ENCODE measurements around the gene COL4A3.

Gene COL4A3

DNA sequence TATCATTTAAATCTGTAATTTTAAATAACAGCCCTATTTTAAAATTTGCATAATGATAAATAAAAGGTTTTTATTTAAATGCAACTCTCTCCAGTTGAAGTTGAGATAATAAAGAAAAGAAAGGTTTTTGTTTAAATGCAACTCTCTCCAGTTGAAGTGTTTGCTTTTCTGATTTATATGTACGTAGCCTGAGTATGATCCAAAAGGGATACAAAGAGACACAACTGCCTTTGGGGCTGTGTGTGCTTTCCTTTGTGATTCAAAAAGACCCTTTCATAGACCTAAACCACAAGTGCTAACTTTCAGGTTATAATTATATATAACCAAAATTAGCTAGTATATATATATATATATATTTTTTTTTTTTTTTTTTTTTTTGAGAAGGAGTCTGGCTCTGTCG is 84.5 kb downstream of the COL4A3 start:
- DNase-seq (no peak), ATAC-seq (ENCODE audit: insufficient read depth, low read depth) (no peak)
- Histone ChIP-seq H3K27me3 (ENCODE audit: insufficient read depth, low read length, poor library complexity) (peaks cover 5% of the 10 kb centered on the region), H3K27ac (ENCODE audit: low read length) (no peak overlapping the region), H3K9ac (ENCODE audit: low read depth, low read length) (no peak overlapping the region), H3K36me3 (ENCODE audit: insufficient read depth, low read length) (no peaks in the 10 kb centered on the region), H4K20me1 (ENCODE audit: insufficient read depth, low read length) (no peaks in the 10 kb centered on the region), H3K4me2 (ENCODE audit: insufficient read depth, low read length) (no peak overlapping the region), H3K79me2 (ENCODE audit: insufficient read depth, low read length) (no peaks in the 10 kb centered on the region), H3K4me3 (ENCODE audit: low read depth in 1 of 2, low read length in 2 of 2) (no peak overlapping the region), H3K9me3 (ENCODE audit: insufficient read depth, low read length, severe bottlenecking) (no peaks in the 10 kb centered on the region), H3K4me1 (ENCODE audit: insufficient read depth, low read length) (no peaks in the 10 kb centered on the region), H2AFZ (ENCODE audit: low read depth, low read length) (no peak overlapping the region)
- TF ChIP-seq, protein P1, sequence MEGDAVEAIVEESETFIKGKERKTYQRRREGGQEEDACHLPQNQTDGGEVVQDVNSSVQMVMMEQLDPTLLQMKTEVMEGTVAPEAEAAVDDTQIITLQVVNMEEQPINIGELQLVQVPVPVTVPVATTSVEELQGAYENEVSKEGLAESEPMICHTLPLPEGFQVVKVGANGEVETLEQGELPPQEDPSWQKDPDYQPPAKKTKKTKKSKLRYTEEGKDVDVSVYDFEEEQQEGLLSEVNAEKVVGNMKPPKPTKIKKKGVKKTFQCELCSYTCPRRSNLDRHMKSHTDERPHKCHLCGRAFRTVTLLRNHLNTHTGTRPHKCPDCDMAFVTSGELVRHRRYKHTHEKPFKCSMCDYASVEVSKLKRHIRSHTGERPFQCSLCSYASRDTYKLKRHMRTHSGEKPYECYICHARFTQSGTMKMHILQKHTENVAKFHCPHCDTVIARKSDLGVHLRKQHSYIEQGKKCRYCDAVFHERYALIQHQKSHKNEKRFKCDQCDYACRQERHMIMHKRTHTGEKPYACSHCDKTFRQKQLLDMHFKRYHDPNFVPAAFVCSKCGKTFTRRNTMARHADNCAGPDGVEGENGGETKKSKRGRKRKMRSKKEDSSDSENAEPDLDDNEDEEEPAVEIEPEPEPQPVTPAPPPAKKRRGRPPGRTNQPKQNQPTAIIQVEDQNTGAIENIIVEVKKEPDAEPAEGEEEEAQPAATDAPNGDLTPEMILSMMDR (IDR thresholded peaks at IDR 0.05; ENCODE audit: borderline replicate concordance, extremely low read depth, low read length, poor library complexity, severe bottlenecking): no peak
- TF ChIP-seq EZH2 (IDR thresholded peaks at IDR 0.05; ENCODE audit: borderline replicate concordance, low read depth, low read length, severe bottlenecking): no peak

DNA sequence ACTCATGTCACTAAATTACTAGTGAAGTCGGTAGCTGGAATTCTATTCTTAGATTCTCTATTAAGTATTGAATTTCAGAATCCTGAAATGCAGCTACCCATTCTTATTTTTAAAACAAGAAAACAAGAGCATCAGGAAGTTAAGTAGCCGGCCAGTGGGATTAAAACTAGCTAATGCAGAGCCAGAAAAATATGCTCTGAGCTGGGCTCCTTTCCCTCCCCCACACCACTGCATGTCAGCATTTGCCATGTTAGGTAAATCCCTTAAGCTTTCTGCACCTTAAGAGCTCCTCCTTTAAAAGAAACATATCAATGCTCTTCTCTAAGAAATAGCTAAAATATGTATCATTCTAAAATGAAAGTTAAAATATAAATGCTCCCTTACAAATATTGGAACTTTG is 88.4 kb downstream of the COL4A3 start:
- Histone ChIP-seq H4K20me1 (ENCODE audit: insufficient read depth, low read length) (no peaks in the 10 kb centered on the region), H3K36me3 (ENCODE audit: insufficient read depth, low read length) (no peaks in the 10 kb centered on the region), H3K27me3 (ENCODE audit: insufficient read depth, low read length, poor library complexity) (no peaks in the 10 kb centered on the region), H2AFZ (ENCODE audit: low read depth, low read length) (no peak overlapping the region), H3K4me3 (ENCODE audit: low read depth in 1 of 2, low read length in 2 of 2) (no peak overlapping the region), H3K4me2 (ENCODE audit: insufficient read depth, low read length) (no peak overlapping the region), H3K79me2 (ENCODE audit: insufficient read depth, low read length) (no peaks in the 10 kb centered on the region), H3K27ac (ENCODE audit: low read length) (no peak overlapping the region), H3K9ac (ENCODE audit: low read depth, low read length) (no peak overlapping the region), H3K4me1 (ENCODE audit: insufficient read depth, low read length) (no peaks in the 10 kb centered on the region), H3K9me3 (ENCODE audit: insufficient read depth, low read length, severe bottlenecking) (no peaks in the 10 kb centered on the region)
- no peak for TF ChIP-seq EZH2 (IDR thresholded peaks at IDR 0.05; ENCODE audit: borderline replicate concordance, low read depth, low read length, severe bottlenecking)
- TF ChIP-seq, protein P1 (IDR thresholded peaks at IDR 0.05; ENCODE audit: borderline replicate concordance, extremely low read depth, low read length, poor library complexity, severe bottlenecking): no peak
- ATAC-seq (ENCODE audit: insufficient read depth, low read depth): no peak
- DNase-seq: no peak

DNA sequence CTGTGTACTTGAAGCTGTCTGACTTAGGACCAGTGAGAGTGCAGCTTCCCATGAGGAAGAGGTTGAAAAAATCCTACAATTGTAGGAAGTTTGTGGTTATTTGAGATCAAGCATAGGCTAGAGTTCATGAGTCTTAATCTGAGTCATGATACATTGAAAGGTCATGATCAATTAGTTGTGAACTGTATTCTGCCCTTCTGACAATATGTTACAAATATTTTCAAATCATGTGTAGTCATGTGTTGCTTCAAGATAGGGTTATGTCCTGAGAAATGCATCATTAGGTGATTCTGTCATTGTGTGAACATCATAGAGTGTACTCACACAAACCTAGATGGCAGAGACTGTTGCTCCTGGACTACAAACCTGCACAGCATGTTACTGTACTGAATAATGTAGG is 92.2 kb downstream of the COL4A3 start:
- no peaks in the 10 kb centered on the region for H3K9me3 ChIP-seq (ENCODE audit: insufficient read depth, low read length, severe bottlenecking)
- no peaks in the 10 kb centered on the region for H3K36me3 ChIP-seq (ENCODE audit: insufficient read depth, low read length)
- ATAC-seq (ENCODE audit: insufficient read depth, low read depth) (no peak), DNase-seq (no peak)
- TF ChIP-seq EZH2 (IDR thresholded peaks at IDR 0.05; ENCODE audit: borderline replicate concordance, low read depth, low read length, severe bottlenecking): no peak
- TF ChIP-seq, protein P1 (IDR thresholded peaks at IDR 0.05; ENCODE audit: borderline replicate concordance, extremely low read depth, low read length, poor library complexity, severe bottlenecking): no peak
- H4K20me1 ChIP-seq (ENCODE audit: insufficient read depth, low read length): no peaks in the 10 kb centered on the region
- no peaks in the 10 kb centered on the region for H3K27me3 ChIP-seq (ENCODE audit: insufficient read depth, low read length, poor library complexity)
- H3K27ac ChIP-seq (ENCODE audit: low read length): no peak overlapping the region
- no peak overlapping the region for H3K4me2 ChIP-seq (ENCODE audit: insufficient read depth, low read length)
- H3K79me2 ChIP-seq (ENCODE audit: insufficient read depth, low read length): no peaks in the 10 kb centered on the region
- no peak overlapping the region for H2AFZ ChIP-seq (ENCODE audit: low read depth, low read length)
- H3K4me1 ChIP-seq (ENCODE audit: insufficient read depth, low read length): no peaks in the 10 kb centered on the region
- H3K4me3 ChIP-seq (ENCODE audit: low read depth in 1 of 2, low read length in 2 of 2): no peak overlapping the region
- H3K9ac ChIP-seq (ENCODE audit: low read depth, low read length): no peak overlapping the region

DNA sequence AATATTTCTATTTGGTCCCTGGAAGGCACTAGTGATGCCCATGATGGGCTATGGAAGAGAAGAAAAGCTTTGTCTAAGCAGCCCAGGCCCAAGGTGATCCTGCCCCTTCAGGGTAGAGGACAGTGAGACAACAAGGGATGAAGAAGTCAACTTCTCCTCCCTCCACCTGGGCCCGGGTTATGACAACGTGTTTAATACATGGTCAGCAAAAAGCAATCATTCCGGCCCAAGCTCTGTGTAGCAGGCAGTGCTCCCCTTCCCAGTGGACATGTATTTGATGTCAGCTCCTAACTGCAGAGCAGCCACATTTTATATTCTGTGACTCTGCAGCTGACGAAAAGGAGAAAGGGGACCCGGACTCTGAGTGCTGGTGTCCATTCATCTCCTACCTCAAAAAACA is 93.4 kb downstream of the COL4A3 start:
- no peak overlapping the region for H3K4me3 ChIP-seq (ENCODE audit: low read depth in 1 of 2, low read length in 2 of 2)
- no peak overlapping the region for H3K4me2 ChIP-seq (ENCODE audit: insufficient read depth, low read length)
- no peak for TF ChIP-seq EZH2 (IDR thresholded peaks at IDR 0.05; ENCODE audit: borderline replicate concordance, low read depth, low read length, severe bottlenecking)
- TF ChIP-seq, protein P1 (IDR thresholded peaks at IDR 0.05; ENCODE audit: borderline replicate concordance, extremely low read depth, low read length, poor library complexity, severe bottlenecking): no peak
- no peaks in the 10 kb centered on the region for H3K27me3 ChIP-seq (ENCODE audit: insufficient read depth, low read length, poor library complexity)
- H3K4me1 ChIP-seq (ENCODE audit: insufficient read depth, low read length): no peaks in the 10 kb centered on the region
- H2AFZ ChIP-seq (ENCODE audit: low read depth, low read length): no peak overlapping the region
- H3K27ac ChIP-seq (ENCODE audit: low read length): no peak overlapping the region
- DNase-seq: no peak
- H3K9me3 ChIP-seq (ENCODE audit: insufficient read depth, low read length, severe bottlenecking): no peaks in the 10 kb centered on the region
- no peaks in the 10 kb centered on the region for H3K36me3 ChIP-seq (ENCODE audit: insufficient read depth, low read length)
- ATAC-seq (ENCODE audit: insufficient read depth, low read depth): no peak
- H3K9ac ChIP-seq (ENCODE audit: low read depth, low read length): no peak overlapping the region
- H3K79me2 ChIP-seq (ENCODE audit: insufficient read depth, low read length): no peaks in the 10 kb centered on the region
- no peaks in the 10 kb centered on the region for H4K20me1 ChIP-seq (ENCODE audit: insufficient read depth, low read length)

Data from DND-41 (cell line).